ENCODE results near the gene TNFRSF21.
"Not testable (repeated sequence)": the region's sequence is repeated elsewhere in the genome, so short reads cannot be mapped to it uniquely, and the experiment has no call there.

TNFRSF21 gene

GRCh38 chr6:47251396-47251795 is 58.3 kb downstream of the TNFRSF21 start:
- ATAC-seq, result peak; percentile 32
- DNase-seq, result no peak

- no peak for DNase-seq
- no peak for ATAC-seq
These were observed 59.4 kb downstream of the TNFRSF21 start for GRCh38 chr6:47250302-47250701.

GRCh38 chr6:47248446-47248845 is 61.3 kb downstream of the TNFRSF21 start:
- no peak for ATAC-seq

GRCh38 chr6:47247227-47247797 is 62.4 kb downstream of the TNFRSF21 start:
- DNase-seq (no peak), ATAC-seq (no peak)

More at GRCh38 chr6:47248446-47248845, 61.3 kb downstream of the TNFRSF21 start:
- DNase-seq, result no peak

- no peak for DNase-seq
- ATAC-seq, result no peak
These were observed 63.2 kb downstream of the TNFRSF21 start for GRCh38 chr6:47246551-47246950.

GRCh38 chr6:47245745-47246371 is 63.8 kb downstream of the TNFRSF21 start:
- no peak for DNase-seq
- ATAC-seq, result no peak

- ATAC-seq (peak; percentile 92), DNase-seq (peak; percentile 67)
These were observed 67.0 kb downstream of the TNFRSF21 start for GRCh38 chr6:47242483-47243386.

GRCh38 chr6:47241742-47242482 is 67.8 kb downstream of the TNFRSF21 start:
- ATAC-seq, result no peak

GRCh38 chr6:47240277-47240890 is 69.3 kb downstream of the TNFRSF21 start:
- ATAC-seq (no peak), DNase-seq (no peak)

More at GRCh38 chr6:47241742-47242482, 67.8 kb downstream of the TNFRSF21 start:
- DNase-seq, result no peak

- DNase-seq (no peak), ATAC-seq (no peak)
These were observed 70.2 kb downstream of the TNFRSF21 start for GRCh38 chr6:47239546-47239945.

- ATAC-seq (no peak), DNase-seq (no peak)
These were observed 71.2 kb downstream of the TNFRSF21 start for GRCh38 chr6:47238456-47238995.

- ATAC-seq (no peak), DNase-seq (no peak)
These were observed 72.5 kb downstream of the TNFRSF21 start for GRCh38 chr6:47237196-47237595.

GRCh38 chr6:47235964-47236760 is 73.5 kb downstream of the TNFRSF21 start:
- no peak for ATAC-seq
- no peak for DNase-seq

GRCh38 chr6:47235421-47235820 is 74.3 kb downstream of the TNFRSF21 start:
- ATAC-seq (no peak), DNase-seq (no peak)

- DNase-seq (no peak), ATAC-seq (no peak)
These were observed 75.3 kb downstream of the TNFRSF21 start for GRCh38 chr6:47234266-47234933.

GRCh38 chr6:47231151-47231550 is 78.6 kb downstream of the TNFRSF21 start:
- DNase-seq (no peak), ATAC-seq (no peak)

GRCh38 chr6:47230579-47230978 is 79.1 kb downstream of the TNFRSF21 start:
- ATAC-seq, result no peak
- DNase-seq, result no peak

GRCh38 chr6:47229255-47229654 is 80.5 kb downstream of the TNFRSF21 start:
- ATAC-seq, result no peak
- DNase-seq, result no peak

GRCh38 chr6:47228093-47228492 is 81.6 kb downstream of the TNFRSF21 start:
- not testable (repeated sequence) for DNase-seq, ATAC-seq

GRCh38 chr6:47223251-47223650 is 86.5 kb downstream of the TNFRSF21 start:
- DNase-seq, ATAC-seq: not testable (repeated sequence)
